ENCODE measurements around the gene APOBEC2.

DNA sequence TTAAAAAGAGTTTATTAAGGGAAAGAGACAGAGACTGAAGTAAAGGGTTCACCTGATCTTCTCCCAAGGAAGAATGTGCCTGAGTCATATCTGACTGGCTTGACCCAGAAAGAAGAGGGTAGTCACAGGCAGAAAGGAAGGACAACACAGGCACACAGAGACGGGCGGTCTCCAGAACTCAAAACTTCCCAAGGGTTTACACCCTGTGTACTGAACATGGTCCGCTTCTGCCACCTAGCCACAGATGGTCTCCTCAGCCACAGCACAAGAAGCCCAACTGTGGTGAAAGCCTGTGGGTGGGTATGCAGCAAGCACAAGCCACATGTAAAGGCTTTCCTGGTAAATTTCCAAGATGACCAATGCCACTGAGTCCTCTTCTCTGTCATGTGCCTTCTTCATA is 31.2 kb upstream of the APOBEC2 start:
- TF ChIP-seq EGR1 (IDR thresholded peaks at IDR 0.05) (no peak), TAF1 (IDR thresholded peaks at IDR 0.05; ENCODE audit: low read depth) (no peak), NFIC (IDR thresholded peaks at IDR 0.05) (no peak), RAD21 (IDR thresholded peaks at IDR 0.05; ENCODE audit: low read depth) (peak; percentile 41), YY1 (IDR thresholded peaks at IDR 0.05; ENCODE audit: low read depth) (no peak), TCF12 (IDR thresholded peaks at IDR 0.05; ENCODE audit: low read depth) (no peak)
- TF ChIP-seq, protein P1, sequence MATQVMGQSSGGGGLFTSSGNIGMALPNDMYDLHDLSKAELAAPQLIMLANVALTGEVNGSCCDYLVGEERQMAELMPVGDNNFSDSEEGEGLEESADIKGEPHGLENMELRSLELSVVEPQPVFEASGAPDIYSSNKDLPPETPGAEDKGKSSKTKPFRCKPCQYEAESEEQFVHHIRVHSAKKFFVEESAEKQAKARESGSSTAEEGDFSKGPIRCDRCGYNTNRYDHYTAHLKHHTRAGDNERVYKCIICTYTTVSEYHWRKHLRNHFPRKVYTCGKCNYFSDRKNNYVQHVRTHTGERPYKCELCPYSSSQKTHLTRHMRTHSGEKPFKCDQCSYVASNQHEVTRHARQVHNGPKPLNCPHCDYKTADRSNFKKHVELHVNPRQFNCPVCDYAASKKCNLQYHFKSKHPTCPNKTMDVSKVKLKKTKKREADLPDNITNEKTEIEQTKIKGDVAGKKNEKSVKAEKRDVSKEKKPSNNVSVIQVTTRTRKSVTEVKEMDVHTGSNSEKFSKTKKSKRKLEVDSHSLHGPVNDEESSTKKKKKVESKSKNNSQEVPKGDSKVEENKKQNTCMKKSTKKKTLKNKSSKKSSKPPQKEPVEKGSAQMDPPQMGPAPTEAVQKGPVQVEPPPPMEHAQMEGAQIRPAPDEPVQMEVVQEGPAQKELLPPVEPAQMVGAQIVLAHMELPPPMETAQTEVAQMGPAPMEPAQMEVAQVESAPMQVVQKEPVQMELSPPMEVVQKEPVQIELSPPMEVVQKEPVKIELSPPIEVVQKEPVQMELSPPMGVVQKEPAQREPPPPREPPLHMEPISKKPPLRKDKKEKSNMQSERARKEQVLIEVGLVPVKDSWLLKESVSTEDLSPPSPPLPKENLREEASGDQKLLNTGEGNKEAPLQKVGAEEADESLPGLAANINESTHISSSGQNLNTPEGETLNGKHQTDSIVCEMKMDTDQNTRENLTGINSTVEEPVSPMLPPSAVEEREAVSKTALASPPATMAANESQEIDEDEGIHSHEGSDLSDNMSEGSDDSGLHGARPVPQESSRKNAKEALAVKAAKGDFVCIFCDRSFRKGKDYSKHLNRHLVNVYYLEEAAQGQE (IDR thresholded peaks at IDR 0.05; ENCODE audit: low read depth): no peak

All from Ishikawa (cell line).